ENCODE measurements around the gene ABCD2.

DNA sequence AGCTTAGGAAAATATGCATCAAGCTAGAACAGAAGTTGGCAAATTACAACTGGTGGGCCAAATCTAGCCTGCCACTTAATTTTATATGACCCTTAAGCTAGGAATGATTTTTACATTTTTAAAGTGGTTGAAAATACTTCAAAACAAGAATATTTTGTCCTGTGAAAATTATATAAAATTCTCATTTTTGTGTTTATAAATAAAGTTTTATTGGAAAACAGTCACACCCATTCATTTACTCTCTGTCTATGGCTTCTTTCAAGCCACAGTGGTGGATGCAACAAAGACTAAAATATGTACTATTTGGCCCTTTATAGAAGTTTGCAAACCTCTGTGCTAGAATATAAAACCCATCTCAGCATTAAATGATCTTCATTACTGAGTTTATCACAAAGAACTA, 2.1 kb upstream of the ABCD2 start:
- no peak for TF ChIP-seq CTCF (IDR thresholded peaks at IDR 0.05)
- TF ChIP-seq POLR2A (IDR thresholded peaks at IDR 0.05): no peak
- no peak for TF ChIP-seq POLR2AphosphoS5 (IDR thresholded peaks at IDR 0.05)

Measured in breast epithelium (tissue), 3 donors.